NCI-H1105 (cell line): Measurements from ENCODE around the gene KIF5C.

Experiments used
- DNase-seq: peaks from one replicate; lab custom pipeline; 2025; lab: John Stamatoyannopoulos, UW

KIF5C gene

DNA sequence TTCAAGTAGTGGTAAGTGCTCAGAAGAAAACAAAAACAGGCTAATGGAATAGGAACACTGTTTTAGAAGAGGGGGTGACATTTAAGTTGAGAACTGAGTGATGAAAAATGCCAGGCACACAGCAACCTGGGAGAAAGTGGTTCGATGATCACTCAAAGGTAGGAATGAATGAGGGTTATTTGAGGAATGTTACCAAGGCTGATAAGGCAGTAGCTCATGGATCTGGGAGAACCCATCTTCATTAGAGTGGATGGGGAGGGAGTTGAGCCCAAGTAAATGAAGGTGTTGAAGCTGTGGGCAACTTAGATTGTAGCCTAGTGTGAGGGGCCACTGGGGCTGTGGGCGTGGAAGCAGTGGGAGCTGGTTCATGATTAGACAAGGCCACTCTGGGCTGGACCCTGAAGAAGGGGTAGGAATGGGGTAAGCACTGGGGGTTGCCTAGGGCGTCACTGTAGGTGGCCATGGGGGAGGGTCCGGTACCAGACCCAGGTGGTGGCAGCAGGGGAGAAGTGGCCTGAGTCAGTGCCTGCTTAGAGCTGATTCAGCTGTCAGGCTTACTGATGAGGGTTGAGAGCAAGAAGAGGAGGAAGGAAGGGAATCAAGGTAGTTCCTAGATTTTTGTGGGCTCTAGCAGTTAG lies 141.0 kb downstream of the KIF5C start:
- DNase-seq, result no peak

DNA sequence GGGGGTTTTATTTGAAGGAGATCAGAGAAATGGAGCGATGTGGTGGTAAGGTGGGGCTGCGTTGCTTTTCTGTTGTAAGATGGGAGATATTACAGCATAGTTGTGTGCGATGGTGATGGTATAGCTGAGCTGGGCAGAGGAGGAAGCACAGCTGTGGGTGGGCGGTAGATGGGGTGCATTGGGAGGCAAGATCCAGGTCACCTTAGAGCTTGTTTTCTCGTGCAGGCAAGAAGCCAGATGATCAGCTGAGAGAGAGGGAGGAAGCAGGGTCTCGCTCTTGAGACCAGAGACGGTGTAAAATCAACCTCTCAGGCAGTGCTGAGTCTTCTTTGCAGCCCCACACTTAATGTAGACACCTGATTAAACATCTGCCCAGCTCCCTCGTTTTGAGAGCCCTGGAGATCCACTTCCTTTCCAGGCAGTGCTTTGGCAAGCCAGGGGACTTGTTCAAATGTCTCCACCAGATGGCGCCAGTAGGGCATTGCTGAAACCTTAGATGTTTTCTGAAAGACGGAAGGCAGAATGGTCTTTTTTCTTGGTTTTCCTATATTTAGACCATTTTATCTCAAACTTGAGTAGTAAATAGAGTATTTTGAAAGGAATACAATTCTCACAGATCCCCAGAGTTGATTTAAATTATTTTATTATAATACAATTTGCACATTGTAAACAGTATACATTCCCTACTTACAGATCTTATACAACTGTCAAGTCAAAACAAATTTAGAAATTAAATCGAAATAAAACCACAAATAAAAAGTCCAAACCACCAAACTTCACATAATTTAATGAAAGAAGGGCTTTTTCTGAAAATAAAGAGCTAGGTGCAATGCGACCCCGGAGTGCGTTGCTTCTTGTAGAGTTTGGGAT lies 142.3 kb downstream of the KIF5C start:
- DNase-seq, result peak; percentile 62

DNA sequence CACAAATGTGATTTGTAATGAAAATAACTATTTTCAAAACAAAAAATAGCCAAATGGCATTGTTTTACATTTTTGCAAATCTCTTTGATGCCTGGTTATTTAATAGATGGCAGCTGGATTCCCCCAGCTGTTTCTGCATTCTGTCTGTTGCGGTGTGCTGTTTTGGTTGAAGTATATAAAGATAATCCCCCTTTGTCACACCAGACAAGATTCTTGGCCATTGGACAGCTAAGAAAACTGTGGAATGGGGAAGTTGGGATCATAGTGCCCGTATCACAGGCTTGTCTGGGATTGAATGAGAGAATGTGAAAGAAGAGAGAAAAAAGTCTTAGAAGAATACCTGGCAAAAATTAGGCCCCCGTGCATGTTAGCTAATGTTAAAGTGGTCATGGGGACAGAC lies 144.0 kb downstream of the KIF5C start:
- no peak for DNase-seq

DNA sequence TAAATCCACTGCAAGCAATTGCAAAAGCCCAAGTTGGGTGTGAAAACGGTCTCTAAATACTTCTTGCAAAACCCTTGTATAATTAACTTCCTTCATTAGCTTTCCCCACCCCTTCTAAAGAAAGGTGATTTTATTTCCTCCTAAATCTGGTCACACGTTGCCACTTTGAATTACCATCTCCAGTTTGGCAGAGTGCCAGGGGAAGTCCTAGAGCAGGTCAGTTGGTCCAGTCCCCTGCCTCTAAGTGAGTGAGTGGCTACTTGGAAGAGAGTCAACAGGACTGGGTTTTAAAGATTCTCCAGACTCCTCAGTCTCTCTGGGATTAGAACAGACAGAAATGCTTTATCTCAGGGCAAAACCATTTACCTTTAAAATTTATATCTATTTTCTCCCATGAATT lies 144.7 kb downstream of the KIF5C start:
- no peak for DNase-seq

DNA sequence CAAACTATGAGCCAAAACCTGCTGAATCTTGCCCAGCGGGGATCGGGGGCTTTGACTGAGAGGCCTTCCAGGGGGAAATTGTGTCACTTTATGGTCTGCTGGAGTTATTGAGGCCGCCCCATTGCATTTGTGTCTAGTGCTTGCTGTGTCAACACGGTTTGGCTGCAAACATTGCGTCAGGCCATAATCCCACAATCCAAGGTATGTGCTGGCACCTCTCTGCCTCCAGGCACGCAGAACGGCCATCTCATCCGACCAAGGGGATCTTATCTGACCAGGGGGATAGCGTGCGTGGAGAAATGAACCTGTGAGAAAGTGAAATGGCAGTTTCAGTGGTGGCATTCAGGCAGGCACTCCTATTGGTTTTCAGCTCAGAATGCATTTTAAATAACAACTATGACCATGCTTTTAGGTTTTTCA lies 145.4 kb downstream of the KIF5C start:
- DNase-seq, result no peak

DNA sequence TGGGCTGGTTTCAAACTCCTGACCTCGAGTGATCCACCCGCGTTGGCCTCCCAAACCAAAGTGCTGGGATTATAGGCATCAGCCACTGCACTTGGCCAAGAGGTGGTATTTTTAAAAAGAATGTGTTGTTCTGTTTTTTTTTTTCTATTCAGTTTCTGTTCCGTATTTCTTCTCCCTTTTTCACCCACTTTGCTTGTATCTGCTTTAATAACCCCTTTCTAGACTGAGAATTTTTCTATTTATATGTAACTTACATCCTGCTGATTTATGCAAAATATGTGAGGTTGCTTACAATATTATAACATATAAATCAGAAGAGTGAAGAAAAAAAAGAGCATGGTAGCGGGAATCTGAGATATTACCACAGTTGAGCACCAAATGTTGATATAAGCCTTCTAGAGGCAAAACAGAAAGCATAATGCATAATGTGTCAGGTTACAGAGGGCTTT lies 146.3 kb downstream of the KIF5C start:
- DNase-seq, result no peak

DNA sequence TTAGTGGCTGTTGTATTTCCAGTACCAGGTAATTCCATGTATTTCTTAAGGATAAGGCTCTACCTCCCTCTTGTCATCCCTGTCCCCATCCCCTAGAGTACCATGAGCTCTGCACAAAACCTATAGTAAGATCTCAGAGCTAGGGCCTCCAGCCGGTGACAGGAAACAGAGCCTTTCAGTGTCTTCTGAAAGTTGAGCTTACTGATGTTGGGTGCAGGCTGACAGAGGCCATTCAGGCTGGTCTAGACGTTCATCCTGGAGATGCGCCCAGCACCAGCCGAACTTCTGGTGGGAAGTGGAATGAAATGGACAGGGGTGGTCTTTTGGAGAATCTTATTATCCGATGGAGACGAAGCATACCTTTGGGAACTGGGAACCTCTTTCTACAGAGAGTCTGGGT lies 146.7 kb downstream of the KIF5C start:
- DNase-seq, result no peak

DNA sequence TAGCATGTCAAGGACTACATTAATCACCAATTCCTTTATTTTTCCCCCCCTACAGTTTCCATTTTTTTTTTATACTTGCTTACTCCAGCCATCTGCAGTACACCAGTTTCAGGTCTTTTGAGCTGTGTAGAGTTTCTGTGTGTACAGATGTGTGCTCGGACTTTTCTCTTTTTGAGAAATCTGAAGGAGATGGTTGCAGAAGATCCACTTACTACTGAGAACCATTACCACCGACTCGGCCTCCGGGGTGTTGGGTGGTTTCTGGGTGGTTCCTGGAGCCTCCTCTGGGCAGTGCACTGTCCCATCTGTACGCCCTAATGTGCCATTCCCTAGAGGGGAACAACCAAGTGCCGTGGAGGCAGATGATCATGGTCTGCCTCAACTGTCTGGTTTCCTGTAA lies 148.1 kb downstream of the KIF5C start:
- no peak for DNase-seq

DNA sequence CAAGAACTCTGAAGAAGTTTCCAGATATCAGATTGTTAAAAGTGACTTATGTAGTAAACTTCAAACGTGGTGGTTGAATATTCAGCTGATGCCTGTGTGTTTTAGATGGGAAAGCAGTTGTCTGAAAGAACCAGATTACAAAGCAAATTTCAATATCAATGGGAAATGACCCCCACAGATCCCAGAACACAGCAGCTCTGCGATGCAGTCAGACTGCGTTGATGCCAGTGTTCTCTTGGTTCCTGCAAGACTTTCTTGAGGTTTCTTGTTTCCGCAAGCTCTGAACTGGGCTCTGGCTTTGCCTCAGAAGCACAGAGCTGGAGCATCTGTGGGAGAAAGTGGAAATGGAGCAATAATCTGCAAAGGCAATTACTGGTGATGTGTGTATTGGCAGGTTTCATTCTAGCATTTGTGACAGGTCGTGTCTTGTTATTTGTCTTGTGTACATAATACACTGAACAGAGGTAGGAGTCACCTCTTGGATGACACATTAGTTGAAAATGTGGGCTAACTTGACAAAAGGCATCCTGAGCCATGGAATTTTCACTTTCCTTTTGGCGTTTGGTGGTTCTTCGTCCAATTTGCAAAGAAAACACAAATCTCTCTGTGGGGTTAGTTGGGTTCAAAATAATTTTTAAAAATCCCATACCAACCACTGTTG lies 152.7 kb downstream of the KIF5C start:
- DNase-seq, result no peak

DNA sequence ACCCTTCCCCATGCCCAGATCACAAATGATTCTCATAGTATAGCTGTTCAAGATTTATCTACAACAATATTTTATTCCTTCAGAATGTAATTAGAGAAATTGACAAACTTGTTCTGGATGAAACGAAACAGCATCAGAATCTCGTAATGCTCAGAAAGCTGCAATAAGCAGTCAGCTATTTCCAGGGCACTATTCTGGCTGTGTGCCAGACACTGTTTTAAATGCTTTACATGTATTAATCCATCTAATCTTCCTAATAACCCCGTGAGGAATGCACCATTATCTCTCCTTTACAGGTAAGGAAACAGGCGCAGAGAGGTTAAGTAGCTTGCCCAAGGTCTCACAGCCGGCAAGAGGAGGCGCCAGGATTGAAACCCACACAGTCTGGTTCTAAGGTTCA lies 153.3 kb downstream of the KIF5C start:
- DNase-seq, result no peak

DNA sequence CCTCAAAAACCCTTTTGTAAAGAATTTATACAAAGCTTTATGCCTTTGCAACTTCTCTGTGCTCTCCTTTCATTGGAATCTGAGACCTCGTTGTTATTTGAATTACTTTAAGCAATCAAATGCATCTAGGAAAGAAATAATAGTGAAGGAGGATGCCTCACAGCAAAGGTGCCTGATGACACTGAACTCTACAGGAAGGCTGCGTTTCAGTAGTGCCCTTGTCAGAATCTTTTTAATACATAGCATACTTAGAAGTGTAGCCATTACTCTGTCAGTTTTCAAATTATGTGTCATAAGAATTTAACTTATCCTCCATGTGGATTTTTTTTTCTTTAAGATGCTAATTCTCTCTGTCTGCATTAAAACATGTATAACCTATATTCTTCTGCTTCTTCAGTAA lies 153.9 kb downstream of the KIF5C start:
- DNase-seq, result no peak

DNA sequence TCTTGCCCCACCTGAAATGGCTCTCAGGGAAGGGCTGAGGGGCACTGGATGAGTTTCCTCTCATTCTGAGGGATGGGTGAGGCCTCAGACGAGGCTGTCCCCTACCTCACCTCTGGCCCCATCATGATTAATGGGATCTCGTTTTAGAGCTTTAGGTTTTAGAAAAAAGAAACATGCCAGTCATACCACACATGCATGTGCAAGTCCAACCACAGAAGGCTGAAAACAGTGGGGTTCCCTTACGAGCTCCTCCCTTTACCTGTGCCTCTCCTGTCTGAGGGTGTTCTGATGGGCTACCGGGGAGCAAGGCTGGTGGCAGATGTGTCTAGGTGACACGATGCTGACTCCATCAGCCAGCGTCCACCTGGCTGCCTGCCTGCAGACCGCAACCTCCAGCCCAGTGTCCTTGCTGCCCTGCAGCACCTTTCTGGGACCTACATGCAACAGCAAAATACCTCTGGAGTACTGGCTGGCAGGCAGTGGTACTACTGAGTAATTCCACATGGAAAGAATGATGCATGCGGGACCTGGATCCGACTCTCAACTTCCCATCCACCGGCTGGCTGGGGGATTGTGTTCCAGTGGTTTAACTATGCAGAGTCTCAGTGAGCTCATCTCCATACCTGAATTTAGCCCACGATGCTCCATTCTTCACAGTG lies 154.4 kb downstream of the KIF5C start:
- DNase-seq, result no peak

DNA sequence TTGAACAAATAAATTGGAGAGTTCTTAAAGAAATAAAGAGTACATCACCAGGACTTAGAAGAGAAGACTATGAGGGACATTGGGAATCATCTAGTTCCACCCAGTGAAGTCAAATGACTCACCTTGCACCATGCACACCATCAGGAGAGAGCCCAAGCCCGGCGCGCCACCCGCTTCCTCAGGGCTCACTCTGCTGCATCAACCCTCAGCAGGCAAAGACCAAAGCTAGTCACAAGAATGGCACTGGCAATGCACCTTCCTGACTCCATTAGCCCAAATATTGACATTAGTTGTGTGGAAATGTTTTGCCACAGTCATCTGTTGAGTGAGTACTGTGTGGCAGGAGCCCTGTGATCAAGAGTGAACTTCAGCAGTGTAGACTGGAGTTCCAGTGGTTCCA lies 156.4 kb downstream of the KIF5C start:
- DNase-seq, result no peak

DNA sequence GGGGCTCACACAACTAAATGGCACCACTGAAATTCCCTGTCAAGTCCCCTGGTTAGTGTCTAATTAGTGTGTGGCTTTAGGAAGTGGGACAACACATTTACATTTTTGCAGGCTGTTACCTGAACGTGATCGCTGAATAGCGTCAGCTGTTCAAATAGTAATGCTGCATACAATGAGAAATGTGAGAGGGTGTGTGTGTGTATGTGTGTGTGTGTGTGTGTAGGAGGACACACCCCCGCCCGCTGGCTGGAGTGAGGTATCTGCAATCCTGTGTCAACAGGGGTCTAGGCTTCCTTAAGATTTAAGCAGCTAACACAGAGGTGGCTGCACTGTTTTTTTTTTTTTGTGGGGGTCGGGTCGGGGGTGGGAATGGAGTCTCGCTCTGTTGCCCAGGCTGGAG lies 158.7 kb downstream of the KIF5C start:
- DNase-seq, result peak; percentile 34

DNA sequence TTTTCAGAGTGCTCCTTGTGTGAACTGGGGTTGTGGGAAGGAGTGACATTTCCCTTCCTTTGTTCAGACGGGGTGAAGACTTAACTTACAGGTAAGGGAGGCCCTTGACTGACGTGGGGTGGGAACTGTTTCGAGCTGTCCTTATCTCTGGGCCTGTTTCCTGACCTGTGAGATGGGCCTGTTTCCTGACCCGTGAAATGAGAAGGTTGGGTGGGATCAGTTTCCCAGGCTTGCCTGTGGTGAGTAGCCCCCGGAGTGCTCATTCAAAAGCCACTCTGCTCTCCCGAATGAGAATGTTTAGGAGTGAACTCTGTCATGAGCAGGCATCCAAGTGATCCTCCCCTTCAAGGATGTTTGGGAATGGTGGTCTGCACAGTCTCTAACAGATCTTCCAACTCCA lies 159.4 kb downstream of the KIF5C start:
- DNase-seq, result no peak

DNA sequence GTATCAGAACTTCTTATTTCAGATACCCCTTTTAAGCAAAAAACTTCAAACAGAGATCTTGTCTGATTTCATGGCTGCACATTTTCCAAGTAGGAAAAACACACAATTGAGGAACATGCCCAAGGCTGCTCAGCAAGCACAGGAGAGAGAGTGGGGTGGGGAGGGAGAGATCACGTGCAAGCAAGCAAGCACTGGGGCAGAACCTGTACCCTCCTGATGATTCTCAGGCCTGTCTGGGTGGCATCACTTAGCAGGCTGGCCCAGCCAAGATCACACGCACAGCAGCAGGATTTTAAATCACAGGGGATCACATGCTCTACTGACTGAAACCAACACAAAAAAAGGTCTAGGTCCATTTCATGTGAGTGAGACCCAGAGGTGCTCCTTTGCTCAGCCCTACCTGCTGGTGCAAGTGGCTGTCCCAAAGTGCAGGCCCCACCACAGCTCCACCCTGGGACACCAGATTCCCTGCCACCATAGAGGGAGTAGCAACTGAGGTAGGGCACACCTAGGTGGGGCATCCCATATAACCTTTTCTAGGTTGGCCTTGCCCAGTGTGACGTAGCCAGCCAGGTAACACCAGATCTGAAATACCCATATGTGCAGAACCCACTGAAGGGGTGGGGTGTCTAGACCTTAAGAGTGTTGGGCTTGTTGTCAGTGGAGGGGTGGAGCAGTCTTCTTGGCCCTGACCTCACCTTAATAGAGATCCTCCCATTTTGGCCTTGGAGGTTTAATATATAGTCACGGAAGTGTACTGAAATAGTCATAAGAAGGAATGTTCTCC lies 161.7 kb downstream of the KIF5C start:
- DNase-seq, result no peak

DNA sequence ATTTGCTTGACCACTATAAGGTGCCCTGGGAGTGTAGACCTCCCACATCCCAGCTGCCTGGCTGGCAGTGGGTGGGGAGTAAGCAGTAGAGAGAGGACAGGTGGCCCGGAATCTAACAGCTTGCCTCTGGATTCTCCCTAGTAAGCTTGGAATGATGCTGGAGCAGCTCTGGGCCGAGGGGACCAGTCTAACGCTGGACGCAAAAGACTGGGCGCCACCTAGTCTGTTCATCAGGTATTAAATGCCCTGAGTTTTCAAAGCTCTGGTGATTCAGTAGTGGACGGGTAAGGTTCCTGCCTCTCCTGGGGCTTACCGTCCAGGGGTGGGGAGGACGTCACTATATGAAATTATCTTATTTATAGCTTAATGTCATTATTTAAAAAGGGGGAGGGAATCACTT lies 162.8 kb downstream of the KIF5C start:
- DNase-seq, result no peak

DNA sequence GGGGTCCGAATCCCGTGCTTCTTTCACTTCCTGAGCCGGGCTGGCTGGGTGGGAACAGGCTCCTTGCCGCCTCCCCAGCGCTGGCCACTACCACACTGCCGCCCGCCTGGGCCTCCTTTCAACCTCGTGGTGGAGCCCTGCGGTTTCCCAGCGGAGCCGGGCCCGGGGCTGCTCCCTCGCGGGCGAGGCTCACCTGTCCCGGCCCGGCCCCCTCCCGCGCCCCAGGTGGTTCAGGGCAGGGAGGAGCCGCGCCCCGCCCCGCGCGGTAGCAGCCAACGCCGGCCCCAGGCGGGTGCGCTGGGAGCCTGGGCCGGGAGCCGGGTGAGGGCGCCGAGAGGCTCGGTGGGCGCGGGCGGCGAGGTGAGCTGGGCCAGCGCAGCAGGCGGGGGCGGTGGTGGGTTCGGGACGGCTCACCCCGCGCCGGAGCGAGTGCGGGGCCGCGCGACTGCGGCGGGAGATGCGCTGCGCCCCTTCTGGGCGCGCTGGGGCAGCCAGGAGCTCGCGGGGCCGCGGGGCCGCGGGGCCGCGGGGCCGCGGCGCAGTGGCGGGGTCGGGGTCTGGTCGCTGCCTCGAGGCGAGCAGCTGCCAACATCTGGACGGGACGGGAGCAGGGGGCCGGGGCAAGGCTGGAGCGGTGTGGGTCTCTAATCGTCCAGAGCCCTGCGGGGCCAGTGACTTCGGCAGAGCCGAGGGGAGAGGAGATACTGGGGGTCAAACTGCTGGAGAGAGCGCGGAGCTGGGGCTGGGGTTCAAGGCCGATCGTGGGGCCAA lies 163.6 kb downstream of the KIF5C start, which contains the start of gene LYPD6B:
LYPD6B (plus strand) TSS at position 258 of the 771 bp plus-strand sequence. CDS start 92,250 bp downstream, outside the sequence.
- DNase-seq, result peak; percentile 11

DNA sequence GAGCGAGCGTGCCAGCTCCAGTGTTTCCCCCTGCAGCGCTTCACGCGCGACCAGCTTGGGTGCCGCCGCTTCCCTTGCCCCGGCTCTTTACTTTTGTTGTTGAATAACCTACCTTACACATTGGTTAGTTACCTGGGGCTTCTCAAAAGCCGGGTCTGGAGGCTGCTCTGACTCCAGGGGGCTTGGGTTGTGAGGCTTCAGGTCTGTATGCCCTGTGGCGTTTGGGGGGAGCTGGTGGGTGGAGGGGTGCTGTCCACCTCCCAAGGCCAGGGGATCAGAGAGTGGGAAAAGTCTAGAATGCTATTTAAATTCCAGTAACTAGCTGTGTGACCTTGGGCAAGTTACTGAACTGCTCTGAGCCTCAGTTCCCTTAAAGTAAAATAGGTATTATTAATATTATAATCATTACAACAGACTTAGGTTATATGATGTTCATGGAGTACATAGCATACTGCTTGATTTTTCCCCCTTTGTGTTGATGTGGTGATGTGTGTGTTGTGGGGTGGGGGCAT lies 164.2 kb downstream of the KIF5C start:
- DNase-seq, result no peak

DNA sequence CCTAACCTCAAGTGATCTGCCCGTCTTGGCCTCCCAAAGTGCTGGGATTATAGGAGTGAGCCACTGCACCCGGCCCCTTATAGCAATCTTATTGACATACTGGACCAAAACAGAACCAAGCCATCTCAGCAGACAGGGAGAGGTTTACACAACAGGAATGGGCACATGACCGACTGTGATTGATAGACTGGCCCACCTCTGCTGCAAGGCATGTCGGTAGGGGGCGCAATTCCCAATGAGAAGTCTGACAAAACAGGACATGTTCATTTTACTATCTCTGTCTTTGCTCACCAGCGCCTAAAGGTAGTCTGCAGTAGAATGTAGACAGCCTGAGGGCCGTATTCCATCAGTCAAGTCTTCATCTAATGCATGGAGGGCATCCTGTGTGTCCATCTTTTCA lies 165.4 kb downstream of the KIF5C start:
- no peak for DNase-seq

DNA sequence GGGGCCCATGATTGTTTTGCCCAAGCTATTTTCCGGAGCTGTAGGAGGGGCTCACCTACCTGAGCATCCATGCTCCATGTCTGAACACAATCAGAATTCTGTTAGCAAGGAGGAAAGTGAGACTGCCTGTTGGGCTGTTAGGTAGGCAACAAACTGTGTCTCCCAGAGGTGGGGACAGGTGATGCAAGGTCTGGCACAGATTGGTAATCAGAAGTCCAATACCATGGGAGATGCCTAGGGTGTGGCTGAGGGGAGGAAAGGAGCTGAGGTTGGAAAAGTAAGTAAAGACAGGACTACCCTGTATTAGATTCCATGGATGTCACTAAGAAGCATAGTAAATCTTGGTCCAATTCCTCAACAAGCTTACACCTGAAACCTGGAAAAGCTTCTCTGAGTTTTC lies 166.5 kb downstream of the KIF5C start:
- DNase-seq, result no peak
